IMR-90 (cell line): ENCODE results near the gene GPR132. TPM values are rescaled to one million over a fixed set of nuclear protein-coding genes. Genes with fewer than 3 reads are reported as not detected.

ENCODE experiments used
- ATAC-seq: fragments of 200-7000 bp; cut with Tn5 transposase; 2 replicates; pipeline ENCODE4 v1.9.1; 2020; ENCODE audit warnings: low read depth, mild to moderate bottlenecking, moderate library complexity
- BruUV-seq: library from RNA; stranded (reverse); fragments of 400-500 nt; replicated peaks from 2 replicates; lab custom pipeline; 2021; lab: Mats Ljungman, UMichigan
- CTCF ChIA-PET: fragments of 300-600 bp; formaldehyde crosslinking; extraction: SDS; loops from one replicate; lab custom pipeline; 2021; ENCODE audit warnings: antibody characterized with exemption; lab: Yijun Ruan, JAX
- POLR2A ChIA-PET: fragments of 300-600 bp; sonication (Branson Sonifier 250); formaldehyde crosslinking; loops from one replicate; lab custom pipeline; 2022; ENCODE audit warnings: antibody characterized with exemption; ENCODE audit not compliant: unreplicated experiment; lab: Charles Lee
- DNase-seq: peaks from one replicate; pipeline ENCODE4 v3.0.0; 2013
- H2AFZ ChIP-seq: replicated peaks from 2 replicates; pipeline ENCODE3; 2013; ENCODE audit warnings: low read length, mild to moderate bottlenecking; ENCODE audit not compliant: poor library complexity
- H2AK5ac ChIP-seq: 2 replicates; pipeline ENCODE4 v1.6.1; 2013; ENCODE audit warnings: low read depth, low read length, inconsistent platforms
- H2AK9ac ChIP-seq: replicated peaks from 2 replicates; pipeline ENCODE3; 2013; ENCODE audit warnings: mild to moderate bottlenecking, low read depth, low read length, moderate library complexity; ENCODE audit not compliant: poor library complexity
- H2BK120ac ChIP-seq: 2 replicates; pipeline ENCODE4 v1.6.1; 2013; ENCODE audit warnings: low read depth, low read length, inconsistent platforms
- H2BK15ac ChIP-seq: 3 replicates; pipeline ENCODE4 v1.6.1; 2013; ENCODE audit warnings: low read depth, low read length, inconsistent platforms
- H2BK20ac ChIP-seq: 2 replicates; pipeline ENCODE4 v1.6.1; 2013; ENCODE audit warnings: low read depth, mild to moderate bottlenecking, inconsistent platforms, low read length, moderate library complexity
- H2BK5ac ChIP-seq: 2 replicates; pipeline ENCODE4 v1.6.1; 2013; ENCODE audit warnings: mild to moderate bottlenecking, low read depth, low read length, inconsistent platforms; ENCODE audit not compliant: poor library complexity, severe bottlenecking
- H3K14ac ChIP-seq: replicated peaks from 2 replicates; pipeline ENCODE4 v1.6.1; 2013; ENCODE audit warnings: low read depth, low read length, inconsistent platforms
- H3K18ac ChIP-seq: 2 replicates; pipeline ENCODE4 v1.6.1; 2013; ENCODE audit warnings: low read depth, low read length, control low read depth
- H3K23ac ChIP-seq: 2 replicates; pipeline ENCODE4 v1.6.1; 2013; ENCODE audit warnings: low read depth, low read length, inconsistent platforms
- H3K27ac ChIP-seq: 2 replicates; pipeline ENCODE4 v1.5.1; 2013; ENCODE audit warnings: mild to moderate bottlenecking, control low read depth, low read length; ENCODE audit not compliant: insufficient read depth
- H3K27me3 ChIP-seq: 2 replicates; pipeline ENCODE4 v1.6.1; 2013; ENCODE audit warnings: low read length; ENCODE audit not compliant: control insufficient read depth, insufficient read depth
- H3K36me3 ChIP-seq: 2 replicates; pipeline ENCODE4 v1.6.1; 2013; ENCODE audit warnings: low read length, mixed read lengths; ENCODE audit not compliant: control insufficient read depth, insufficient read depth
- H3K4ac ChIP-seq: 2 replicates; pipeline ENCODE4 v1.6.1; 2013; ENCODE audit warnings: low read depth, low read length, inconsistent platforms
- H3K4me1 ChIP-seq: 2 replicates; pipeline ENCODE4 v1.6.1; 2013; ENCODE audit warnings: low read length, mixed read lengths; ENCODE audit not compliant: control insufficient read depth, insufficient read depth
- H3K4me2 ChIP-seq: 2 replicates; pipeline ENCODE4 v1.6.1; 2013; ENCODE audit warnings: low read depth, mild to moderate bottlenecking, control low read depth, low read length, moderate library complexity
- H3K4me3 ChIP-seq: 2 replicates; pipeline ENCODE4 v1.5.1; 2013; ENCODE audit warnings: low read depth, mild to moderate bottlenecking, control low read depth, low read length, moderate library complexity; ENCODE audit not compliant: insufficient read depth
- H3K56ac ChIP-seq: 2 replicates; pipeline ENCODE4 v1.6.1; 2013; ENCODE audit warnings: low read length, inconsistent platforms; ENCODE audit not compliant: insufficient read depth; ENCODE audit errors: extremely low read depth
- H3K79me1 ChIP-seq, 2 experiments: 2 replicates each; pipeline ENCODE4 v1.6.1; 2013; ENCODE audit warnings: low read length in 2 of 2, inconsistent platforms in 1 of 2, low read depth in 1 of 2
- H3K9ac ChIP-seq: 2 replicates; pipeline ENCODE4 v1.6.1; 2013; ENCODE audit warnings: low read depth, low read length, control low read depth
- H3K9me1 ChIP-seq: 2 replicates; pipeline ENCODE4 v1.6.1; 2013; ENCODE audit warnings: low read length, inconsistent platforms; ENCODE audit not compliant: insufficient read depth
- H3K9me3 ChIP-seq: 2 replicates; pipeline ENCODE4 v1.6.1; 2013; ENCODE audit warnings: low read length; ENCODE audit not compliant: control insufficient read depth, insufficient read depth
- H4K20me1 ChIP-seq: 2 replicates; pipeline ENCODE4 v1.6.1; 2013; ENCODE audit warnings: low read length, inconsistent platforms; ENCODE audit not compliant: insufficient read depth
- H4K5ac ChIP-seq: 2 replicates; pipeline ENCODE4 v1.6.1; 2013; ENCODE audit warnings: mild to moderate bottlenecking, low read depth, low read length, control low read depth
- H4K8ac ChIP-seq, 2 experiments: 2 replicates each; pipeline ENCODE4 v1.6.1; 2013; ENCODE audit warnings: low read depth in 2 of 2, low read length in 2 of 2, control low read depth in 1 of 2, inconsistent platforms in 1 of 2
- H4K91ac ChIP-seq: 2 replicates; pipeline ENCODE4 v1.6.1; 2013; ENCODE audit warnings: low read depth, low read length, inconsistent platforms; ENCODE audit not compliant: insufficient read depth
- BHLHE40 ChIP-seq: fragments of 150-350 bp; IDR thresholded peaks from 2 replicates; pipeline ENCODE4 v1.6.1; 2016; ENCODE audit warnings: mild to moderate bottlenecking, low read depth, low read length
- CEBPB ChIP-seq: IDR thresholded peaks from 2 replicates; pipeline ENCODE4 v1.6.1; 2012; ENCODE audit warnings: low read depth, low read length, improper control_type of control experiment
- ELK1 ChIP-seq: fragments of 150-350 bp; IDR thresholded peaks from 2 replicates; pipeline ENCODE4 v1.6.1; 2016; ENCODE audit warnings: low read depth, mild to moderate bottlenecking, low read length, moderate library complexity, borderline replicate concordance
- MAFK ChIP-seq: IDR thresholded peaks from 2 replicates; pipeline ENCODE4 v1.6.1; 2012; ENCODE audit warnings: low read depth, low read length, improper control_type of control experiment
- MAZ ChIP-seq: IDR thresholded peaks from 2 replicates; pipeline ENCODE4 v1.6.1; 2012; ENCODE audit warnings: low read depth, mild to moderate bottlenecking, low read length, improper control_type of control experiment, moderate library complexity, borderline replicate concordance
- RAD21 ChIP-seq: IDR thresholded peaks from 2 replicates; pipeline ENCODE4 v1.6.1; 2012; ENCODE audit warnings: low read length, improper control_type of control experiment
- RCOR1 ChIP-seq: IDR thresholded peaks from 2 replicates; pipeline ENCODE4 v1.6.1; 2012; ENCODE audit warnings: mild to moderate bottlenecking, low read length, improper control_type of control experiment; ENCODE audit not compliant: insufficient replicate concordance
- USF2 ChIP-seq: fragments of 150-350 bp; IDR thresholded peaks from 2 replicates; pipeline ENCODE4 v1.6.1; 2017; ENCODE audit warnings: mild to moderate bottlenecking, antibody characterized with exemption, low read length, low read depth
- WGBS, 2 experiments: methylation state at CpG; one replicate each; pipeline versions ENCODE4 v1.1.5 to v1.1.7; 2013; ENCODE audit warnings: missing lambda C conversion rate in 2 of 2; ENCODE audit not compliant: insufficient read length in 1 of 2; ENCODE audit errors: extremely low coverage in 2 of 2; 5-methylcytosine and 5-hydroxymethylcytosine counted together
- dilution Hi-C: fragments of 300-500 bp; cut with HindIII; formaldehyde crosslinking; loops from one replicate; pipeline ENCODE4 v1.14.3; 2018; ENCODE audit warnings: low sequenced_read_pairs; ENCODE audit not compliant: unreplicated experiment
- in situ Hi-C: fragments of 300-500 bp; cut with MboI; formaldehyde crosslinking; loops from 3 replicates; pipeline ENCODE4 v1.14.3; 2019; ENCODE audit warnings: low sequenced_read_pairs, inconsistent platforms, mixed read lengths
- intact Hi-C: fragments of 100-400 bp; cut with micrococcal nuclease; formaldehyde crosslinking; loops from 2 replicates; pipeline ENCODE4 v1.10.0; 2022
- polyA plus RNA-seq, 3 experiments: library from polyadenylated mRNA; depleted of rRNA; stranded (reverse); fragments of >200 nt; gene quantifications; 2 replicates each; pipeline ENCODE4 v1.2.3, GENCODE V29; 2012; ENCODE audit warnings: low replicate concordance in 1 of 3
- total RNA-seq: library from RNA; depleted of rRNA; stranded (reverse); fragments of >200 nt; gene quantifications from 2 replicates; pipeline ENCODE4 v1.2.3, GENCODE V29; 2012

GPR132 gene
- total and polyA plus RNA-seq, 2 of the 4 experiments (the other 2 are of a cell fraction): under 0.01 to 0.10 TPM

DNA sequence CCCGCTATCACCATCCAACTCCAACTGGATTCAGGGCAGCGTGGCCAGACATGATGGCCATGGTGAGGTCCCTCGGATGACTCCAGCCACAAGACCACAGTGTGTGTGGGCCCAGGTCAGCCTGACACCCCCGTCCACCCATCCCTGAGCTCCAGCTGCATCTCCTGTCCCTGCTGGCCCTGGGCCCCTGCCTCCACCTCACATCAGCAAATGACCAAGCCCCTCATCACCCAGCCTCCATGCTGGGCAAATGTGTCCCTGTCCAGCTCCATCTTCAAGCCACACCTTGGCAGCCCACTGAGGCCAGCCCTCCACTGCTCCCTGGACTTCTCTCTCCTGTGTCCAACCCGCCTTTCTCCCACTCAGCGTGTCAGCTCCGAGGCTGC is 3.2 kb downstream of the GPR132 start:
- no peak overlapping the region for H3K56ac ChIP-seq
- ATAC-seq (no peak), DNase-seq (no peak)
- H3K23ac ChIP-seq: no peak overlapping the region
- H3K4ac ChIP-seq: no peak overlapping the region
- H2BK15ac ChIP-seq: no peak overlapping the region
- peaks cover 5% of the 10 kb centered on the region for H3K4me1 ChIP-seq
- POLR2A ChIA-PET: interaction anchor here (0.7 kb wide), 1 partner anchor 378 kb away, joined by 7 read pairs; no protein-coding TSS in a partner anchor
- H3K14ac ChIP-seq: no peak overlapping the region
- H3K36me3 ChIP-seq: no peaks in the 10 kb centered on the region
- no peak overlapping the region for H3K9ac ChIP-seq
- WGBS, 2 experiments: 100% methylated on average over 1 of the region's 7 CpGs; no CpG with 5 or more reads in 1 of the 2 experiments
- in situ Hi-C loops: no loop called here
- no peak overlapping the region for H2AFZ ChIP-seq
- dilution Hi-C loops: no loop called here
- H3K4me3 ChIP-seq: no peak overlapping the region
- no peak overlapping the region for H3K27ac ChIP-seq
- no peak overlapping the region for H2BK120ac ChIP-seq
- H4K20me1 ChIP-seq: no peaks in the 10 kb centered on the region
- no peak overlapping the region for H2AK5ac ChIP-seq
- BruUV-seq: no TSS peak
- no peak overlapping the region for H2AK9ac ChIP-seq
- intact Hi-C loops: no loop called here
- H3K9me1 ChIP-seq: peaks cover 3% of the 10 kb centered on the region; the same call in 1 of the 2 replicates
- H2BK5ac ChIP-seq: no peak overlapping the region
- no peaks in the 10 kb centered on the region for H3K79me1 ChIP-seq
- CTCF ChIA-PET: no interaction called here
- no peak overlapping the region for H3K18ac ChIP-seq
- TF ChIP-seq RCOR1: no peak
- TF ChIP-seq RAD21: no peak
- TF ChIP-seq ELK1: no peak
- TF ChIP-seq MAFK: no peak
- TF ChIP-seq MAZ: no peak
- TF ChIP-seq CEBPB: no peak
- TF ChIP-seq BHLHE40: no peak
- TF ChIP-seq USF2: no peak
- H4K5ac ChIP-seq: no peak overlapping the region
- no peaks in the 10 kb centered on the region; the same call in 1 of the 2 replicates for H3K27me3 ChIP-seq
- H4K8ac ChIP-seq: no peak overlapping the region
- H2BK20ac ChIP-seq: no peak overlapping the region
- no peak overlapping the region for H3K4me2 ChIP-seq
- H4K91ac ChIP-seq: no peak overlapping the region
- H3K9me3 ChIP-seq: no peaks in the 10 kb centered on the region
